A549 (cell line): Measurements from ENCODE around the gene TCERG1L.

ENCODE experiments used
- CTCF ChIP-seq: fragments of >200 bp; sonication (Bioruptor Twin); formaldehyde crosslinking; IDR thresholded peaks from 3 replicates; pipeline ENCODE4 v1.5.1; 2016
- JUNB ChIP-seq: fragments of >200 bp; sonication (Bioruptor Twin); formaldehyde crosslinking; IDR thresholded peaks from 2 replicates; pipeline ENCODE4 v1.6.1; 2016
- MYC ChIP-seq: IDR thresholded peaks from 2 replicates; pipeline ENCODE4 v1.6.1; 2012; ENCODE audit warnings: mild to moderate bottlenecking, inconsistent platforms, low read length, improper control_type of control experiment, borderline replicate concordance
- POLR2A ChIP-seq: IDR thresholded peaks from 2 replicates; pipeline ENCODE4 v1.6.1; 2012; ENCODE audit warnings: mild to moderate bottlenecking, low read length
- REST ChIP-seq: fragments of 200-600 bp; sonication (generic); IDR thresholded peaks from 2 replicates; pipeline ENCODE4 v1.6.1; 2016; ENCODE audit warnings: antibody characterized with exemption, mild to moderate bottlenecking, moderate library complexity
- ZFP36 ChIP-seq: fragments of 450-650 bp; IDR thresholded peaks from 2 replicates; pipeline ENCODE4 v1.6.1; 2014; ENCODE audit warnings: borderline replicate concordance; ENCODE audit not compliant: partially characterized antibody

GRCh38 chr10:131140606-131141005 lies 170.9 kb downstream of the TCERG1L start:
- TF ChIP-seq CTCF (no peak), MYC (no peak), ZFP36 (no peak), POLR2A (no peak), REST (no peak), JUNB (no peak)
